GM19397 (cell line): Measurements from ENCODE around the gene ELMO1.

Experiments
- ATAC-seq: cut with Tn5 transposase; IDR thresholded peaks from one replicate; pipeline ENCODE4 v1.9.1; 2021; ENCODE audit warnings: mild to moderate bottlenecking, moderate library complexity; ENCODE audit not compliant: unreplicated experiment

ELMO1 gene

GRCh38 chr7:37471619-37472018 lies 23.0 kb upstream of the ELMO1 start:
- ATAC-seq = no peak

GRCh38 chr7:37467002-37467401 lies 18.3 kb upstream of the ELMO1 start:
- no peak for ATAC-seq

GRCh38 chr7:37462138-37462537 lies 13.5 kb upstream of the ELMO1 start:
- no peak for ATAC-seq

GRCh38 chr7:37455081-37455480 lies 6.4 kb upstream of the ELMO1 start:
- no peak for ATAC-seq

GRCh38 chr7:37452346-37452745 lies 3.7 kb upstream of the ELMO1 start:
- no peak for ATAC-seq

GRCh38 chr7:37450035-37450434 lies 1.4 kb upstream of the ELMO1 start:
- ATAC-seq = no peak

- no peak for ATAC-seq
Measured at GRCh38 chr7:37449621-37450020, 957 bp upstream of the ELMO1 start.

- peak; percentile 29 for ATAC-seq
Measured at GRCh38 chr7:37448011-37448635, 541 bp downstream of the ELMO1 start.

- ATAC-seq = no peak
Measured at GRCh38 chr7:37446371-37446770, 2.3 kb downstream of the ELMO1 start.

- ATAC-seq = no peak
Measured at GRCh38 chr7:37445790-37446189, 2.9 kb downstream of the ELMO1 start.

GRCh38 chr7:37445064-37445723 lies 3.5 kb downstream of the ELMO1 start:
- ATAC-seq = no peak

- ATAC-seq = no peak
Measured at GRCh38 chr7:37443627-37444026, 5.0 kb downstream of the ELMO1 start.

GRCh38 chr7:37442268-37442667 lies 6.4 kb downstream of the ELMO1 start:
- no peak for ATAC-seq

- no peak for ATAC-seq
Measured at GRCh38 chr7:37441816-37442215, 6.8 kb downstream of the ELMO1 start.

- no peak for ATAC-seq
Measured at GRCh38 chr7:37441386-37441760, 7.3 kb downstream of the ELMO1 start.

GRCh38 chr7:37440738-37441385 lies 7.8 kb downstream of the ELMO1 start:
- no peak for ATAC-seq

GRCh38 chr7:37439653-37440026 lies 9.0 kb downstream of the ELMO1 start:
- no peak for ATAC-seq

- ATAC-seq = no peak
Measured at GRCh38 chr7:37438906-37439652, 9.6 kb downstream of the ELMO1 start.

GRCh38 chr7:37435156-37435855 lies 13.4 kb downstream of the ELMO1 start:
- ATAC-seq = no peak

- ATAC-seq = no peak
Measured at GRCh38 chr7:37434529-37434928, 14.1 kb downstream of the ELMO1 start.

GRCh38 chr7:37433166-37433565 lies 15.5 kb downstream of the ELMO1 start:
- ATAC-seq = no peak
